ENCODE results near the gene ZNF519.

ZNF519 gene

DNA sequence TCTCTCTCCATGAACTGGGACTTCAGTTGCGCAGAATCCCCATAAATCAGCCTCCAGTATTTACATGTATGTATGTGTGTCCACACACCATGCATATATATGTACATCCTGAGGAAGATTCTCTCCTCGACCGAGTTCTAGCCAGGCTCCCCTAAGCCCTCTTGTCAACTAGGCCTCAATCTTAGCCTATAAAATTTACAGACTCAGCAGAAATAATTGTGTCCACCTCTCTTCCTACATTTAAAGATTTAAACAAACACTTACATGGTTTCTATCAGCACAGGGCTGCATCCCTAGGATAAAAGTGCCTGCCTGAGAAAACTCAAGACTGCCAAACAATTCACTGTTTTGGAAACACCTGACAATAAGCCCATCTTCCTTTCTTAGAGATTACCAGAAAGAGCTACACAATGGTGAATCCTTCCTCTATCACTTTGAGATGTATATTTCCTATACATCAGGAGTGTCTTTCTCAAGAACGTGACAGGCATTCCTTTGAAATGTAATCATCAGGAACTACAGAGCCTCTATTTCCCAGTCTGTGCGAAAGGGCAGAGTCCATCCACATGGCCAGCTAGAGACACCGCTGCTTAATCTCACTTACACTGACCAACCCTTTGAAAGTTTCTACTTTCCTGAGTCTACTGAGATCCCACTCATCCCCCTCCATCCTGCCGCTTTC lies 39.5 kb downstream of the ZNF519 start:
- DNase-seq = no peak

DNA sequence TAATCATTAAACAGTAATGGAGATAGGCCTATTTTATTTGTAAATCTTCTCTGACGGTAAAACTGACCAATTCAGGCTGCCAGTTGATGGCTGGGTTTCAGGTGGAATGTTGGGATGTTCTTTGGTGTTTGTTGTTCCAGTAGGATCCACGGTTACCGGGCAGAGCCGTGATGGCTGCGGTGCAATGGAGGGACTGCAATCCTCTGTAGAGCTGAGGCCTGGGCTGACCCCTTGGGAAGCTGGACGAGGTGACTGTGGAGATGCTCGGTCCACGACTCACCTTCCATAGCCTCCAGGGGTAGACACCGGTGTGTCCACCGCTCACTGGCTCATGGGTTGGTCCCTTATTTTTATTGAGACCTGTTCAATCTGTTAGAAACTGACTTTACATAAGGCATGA lies 42.5 kb downstream of the ZNF519 start:
- no peak for DNase-seq

DNA sequence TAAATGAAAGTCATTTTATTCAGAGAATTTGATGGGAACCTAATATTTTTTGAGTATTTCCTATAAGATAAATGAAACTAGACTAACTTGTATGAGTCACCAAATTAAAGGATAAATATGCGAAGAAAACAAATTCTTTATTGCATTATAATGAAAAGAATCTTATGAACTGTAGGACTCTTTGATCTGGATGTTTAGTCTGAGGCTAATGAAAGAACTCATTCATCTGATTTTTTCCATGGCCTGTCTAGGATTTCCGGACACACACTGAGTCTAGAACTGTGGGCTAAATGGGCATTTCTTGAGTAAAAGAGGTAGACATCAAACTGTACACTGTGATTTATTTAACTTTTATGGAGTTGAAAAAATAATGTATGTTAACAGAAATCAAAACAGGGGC lies 43.0 kb downstream of the ZNF519 start:
- no peak for DNase-seq

DNA sequence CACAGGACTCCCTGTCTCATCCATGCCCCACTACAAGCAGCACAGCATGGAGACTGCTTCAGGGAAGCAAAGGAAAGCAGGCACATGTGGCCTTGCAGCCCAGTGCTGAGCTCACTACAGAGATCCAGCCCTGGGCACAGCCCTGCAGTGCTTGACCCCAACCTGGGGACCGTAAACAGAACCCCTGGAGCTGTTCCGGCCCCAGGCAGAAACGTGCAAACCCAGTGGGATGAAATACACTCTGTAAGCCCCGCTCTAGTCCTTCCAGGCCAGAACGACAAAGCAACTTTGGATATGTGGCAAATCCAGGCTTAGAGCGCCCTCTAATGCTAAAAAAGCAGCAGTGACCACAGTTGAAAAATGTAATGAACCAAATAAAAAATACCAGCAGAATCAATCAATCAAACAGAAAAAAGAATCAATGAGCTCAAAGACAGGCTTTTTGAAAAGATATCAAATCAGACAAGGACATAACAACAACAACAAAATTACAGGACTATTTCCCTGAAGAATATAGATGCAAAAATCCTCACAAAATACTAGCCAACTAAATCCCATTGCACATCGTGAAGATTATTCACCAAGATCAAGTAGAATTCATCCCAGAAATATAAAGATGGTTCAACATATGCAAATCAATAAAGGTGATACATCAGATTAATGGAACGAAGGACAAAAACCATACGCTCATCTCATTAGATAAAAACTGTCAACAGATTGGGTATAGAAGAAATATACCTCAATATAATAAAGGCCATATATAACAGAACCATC lies 45.6 kb downstream of the ZNF519 start:
- peak; percentile 2 for DNase-seq

DNA sequence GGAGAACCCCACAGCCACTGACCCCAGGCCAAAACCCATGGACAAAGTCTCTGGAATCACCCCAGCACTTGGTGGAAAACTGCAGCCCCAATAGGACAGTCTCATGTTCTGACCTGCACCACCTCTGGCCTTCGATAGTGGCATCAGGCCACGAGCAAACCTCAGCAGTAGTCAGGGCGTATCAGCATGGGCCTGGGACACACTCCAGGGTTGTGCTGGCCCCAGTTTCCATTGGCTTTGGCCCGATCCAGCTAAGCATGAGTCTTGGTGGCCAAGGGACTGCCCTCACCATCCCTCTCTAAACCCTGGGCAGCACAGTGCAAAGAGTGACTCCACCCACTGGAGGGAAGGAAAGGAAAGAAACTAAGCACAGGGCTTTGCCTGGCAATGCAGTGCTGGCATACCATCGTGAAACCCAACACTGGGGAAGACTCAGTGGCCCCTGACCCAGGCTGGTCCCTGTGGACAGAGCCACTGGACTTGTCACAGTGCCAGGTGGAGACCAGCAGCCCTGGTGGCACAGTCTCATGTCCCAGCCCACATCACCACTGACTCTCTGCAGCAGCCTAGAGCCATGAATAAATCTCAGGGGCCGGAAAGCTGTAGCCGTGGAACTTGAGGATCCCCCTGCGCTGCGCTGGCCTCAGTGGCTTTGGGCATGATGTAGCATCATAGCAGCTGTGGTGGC lies 46.3 kb downstream of the ZNF519 start:
- DNase-seq = no peak

DNA sequence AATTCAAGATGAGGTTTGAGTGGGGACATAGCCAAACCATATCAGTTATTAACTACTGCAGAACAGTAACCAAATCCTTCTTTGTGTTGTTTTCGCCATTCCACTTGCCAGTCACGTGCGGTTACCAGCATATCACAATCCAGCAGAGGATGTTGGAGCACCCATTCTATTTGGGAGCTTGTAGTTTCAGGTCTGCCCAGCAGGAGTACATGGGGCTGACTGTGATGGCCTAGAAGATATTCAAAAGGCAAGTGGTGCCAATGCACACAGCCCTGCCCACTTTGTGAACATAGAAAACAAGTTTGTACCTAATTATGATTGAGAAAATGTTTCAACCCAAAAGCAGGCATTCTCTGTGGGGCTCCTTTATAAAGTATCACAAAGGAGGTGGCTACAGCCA lies 57.0 kb downstream of the ZNF519 start:
- no peak for DNase-seq

DNA sequence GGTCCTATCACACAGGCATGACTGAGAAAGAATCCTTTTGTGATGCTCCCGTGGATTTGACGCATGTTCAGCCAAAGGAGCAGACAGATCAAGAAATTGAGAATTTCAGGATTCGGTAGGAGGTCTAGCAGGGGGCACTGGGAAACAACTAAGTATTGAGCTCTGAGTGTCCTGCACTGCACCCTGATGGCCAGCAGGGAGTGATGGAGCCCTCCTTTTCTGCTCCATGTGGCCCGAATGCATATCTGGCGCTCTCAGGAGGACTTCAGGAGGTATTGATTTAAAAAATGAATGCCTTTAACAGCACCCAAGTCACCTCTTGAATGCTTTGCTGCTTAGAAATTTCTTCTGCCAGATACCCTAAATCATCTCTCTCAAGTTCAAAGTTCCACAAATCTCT lies 58.0 kb downstream of the ZNF519 start:
- DNase-seq = no peak

DNA sequence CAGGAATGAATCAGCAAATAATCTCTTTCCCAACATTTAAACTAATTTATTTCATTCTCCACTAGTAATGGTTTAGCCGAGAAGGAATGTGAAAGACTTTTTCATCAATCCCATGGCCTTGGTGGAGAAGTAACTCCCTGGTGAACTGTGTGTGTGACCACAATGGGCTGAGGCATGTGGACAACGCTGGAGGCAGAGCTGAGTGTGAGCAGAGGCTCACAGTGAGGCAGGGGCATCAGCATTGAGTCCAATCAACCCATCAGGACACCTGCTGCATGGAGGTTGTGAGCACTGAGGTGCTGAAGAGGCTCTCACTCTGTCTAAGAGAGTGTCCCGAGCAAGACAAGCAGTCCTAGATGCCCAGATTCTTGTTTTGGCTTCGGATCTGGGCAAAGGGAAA lies 78.6 kb downstream of the ZNF519 start:
- DNase-seq = no peak
